Measurements from ENCODE around the gene IRF6. TPM values are rescaled to one million over a fixed set of nuclear protein-coding genes. Genes with fewer than 3 reads are reported as not detected.
A peak's percentile ranks its signal among the peaks of the same experiment; 100 is the strongest.

Gene IRF6
- total RNA-seq, 2 experiments from 2014 or later: not detected

DNA sequence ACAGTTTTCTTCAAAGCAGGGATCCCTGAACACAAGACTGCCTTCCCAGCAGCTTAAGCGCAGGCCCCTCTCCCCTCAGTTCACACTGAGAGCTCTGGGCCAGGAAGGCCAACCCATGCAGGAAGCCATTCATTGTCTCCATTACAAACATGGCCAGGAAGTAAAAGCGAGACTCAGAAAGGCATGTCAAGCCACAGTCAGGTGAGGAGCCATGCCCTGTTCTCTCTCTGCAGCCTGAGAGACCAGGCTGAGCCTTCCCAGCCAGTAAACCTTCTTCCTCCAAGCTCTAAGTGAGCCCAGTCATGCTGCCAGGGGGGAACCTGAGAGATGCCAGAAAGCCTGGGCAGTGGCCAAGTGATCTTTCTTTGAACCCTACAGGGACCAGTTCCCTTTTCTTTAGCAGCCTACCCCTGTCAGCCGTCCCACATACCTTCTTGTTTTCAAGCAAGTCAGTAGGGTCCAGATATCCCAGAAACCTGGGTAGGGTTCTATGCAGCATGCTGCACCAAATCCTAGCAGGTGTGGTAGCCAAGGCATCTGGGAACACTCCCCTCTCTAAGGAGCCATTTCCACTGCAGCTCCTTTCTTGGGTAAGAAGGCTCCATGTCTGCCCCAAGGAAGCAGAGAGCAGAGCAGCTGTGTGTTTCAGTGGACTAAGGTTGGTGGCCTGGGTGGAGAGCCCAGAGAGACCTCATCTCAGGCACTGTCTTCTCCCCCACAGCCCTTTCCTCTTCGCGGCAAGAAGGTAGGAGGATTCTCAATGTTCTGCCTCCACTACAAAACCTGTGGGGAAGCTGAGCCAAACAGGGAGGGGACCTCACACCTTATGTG, 49.1 kb downstream of the IRF6 start:
- no TSS peak for BruUV-seq (replicated peaks)

DNA sequence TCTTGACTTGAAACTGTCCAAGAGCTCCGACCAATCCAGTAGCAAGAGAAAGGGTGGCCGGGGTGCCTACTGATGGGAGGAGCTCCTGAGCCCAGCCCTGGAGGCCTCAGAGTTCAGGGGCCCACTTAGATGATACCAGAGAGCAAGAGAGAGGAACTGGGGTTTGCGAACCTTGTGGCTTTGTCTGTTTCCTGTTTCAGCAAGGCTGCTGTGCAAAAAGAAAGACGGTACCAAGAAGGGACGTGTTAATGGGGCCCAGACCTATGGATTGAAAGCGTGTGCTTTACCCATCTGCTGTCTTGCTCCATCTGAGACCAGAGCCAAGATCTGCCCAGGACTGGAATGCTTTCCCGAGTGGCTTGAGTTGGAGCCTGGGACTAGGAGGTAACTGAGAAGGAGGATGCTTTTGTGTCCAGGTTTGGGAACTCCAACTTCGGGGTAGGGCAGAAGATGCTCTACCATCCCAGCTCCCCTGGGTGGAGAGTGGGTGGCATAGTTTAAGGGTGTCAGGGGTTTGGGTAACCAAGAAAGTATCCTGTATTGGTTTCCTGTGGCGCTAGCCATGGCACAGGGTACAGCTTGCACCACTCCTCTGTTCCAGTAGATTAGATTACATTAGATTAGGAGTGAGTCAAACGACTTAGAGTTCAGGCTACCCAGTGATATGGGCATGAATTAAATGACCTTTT, 49.9 kb downstream of the IRF6 start, which contains the start of gene TRAF3IP3:
Gene TRAF3IP3, plus strand, starts transcription at position 128 of the 689 bp plus-strand sequence. CDS start 3,987 bp downstream, outside the sequence.
- Histone ChIP-seq H3K9me2 (ENCODE audit: insufficient read depth, low read length) (no peaks in the 10 kb centered on the region), H3K36me3 (ENCODE audit: insufficient read depth, low read length) (peaks cover 20% of the 10 kb centered on the region), H3K4me2 (ENCODE audit: low read length) (peak within 1 kb of the TSS; percentile 75), H4K20me1 (ENCODE audit: insufficient read depth, low read length) (no peaks in the 10 kb centered on the region), H3K4me1 (ENCODE audit: insufficient read depth, low read length, poor library complexity, severe bottlenecking) (peaks cover 37% of the 10 kb centered on the region), H3K9me3 (ENCODE audit: low read length) (no peaks in the 10 kb centered on the region), H3K79me2 (ENCODE audit: insufficient read depth, low read depth, low read length) (peaks cover 9% of the 10 kb centered on the region; the same call in 1 of the 2 replicates), H3K27ac (ENCODE audit: low read depth, low read length, poor library complexity, severe bottlenecking) (peak within 1 kb of the TSS; percentile 74), H3K4me3 (ENCODE audit: low read depth, low read length, poor library complexity, severe bottlenecking) (peak within 1 kb of the TSS; percentile 69), H2AFZ (ENCODE audit: low read length) (peak within 1 kb of the TSS; percentile 96)
- POLR2A ChIA-PET: interaction anchor here (0.5 to 6.1 kb wide), 14 partner anchors 10 to 1972 kb away, joined by 3 to 50 read pairs (median 4); partner anchors contain the start of gene C1orf74
- CTCF ChIA-PET (ENCODE audit: unreplicated experiment): interaction anchor here (1.4 kb wide), 2 partner anchors 12 to 13 kb away, joined by 3 to 5 read pairs; no protein-coding TSS in a partner anchor
- DNase-seq (ENCODE audit: low spot score): peak; percentile 86
- TF ChIP-seq, protein P1, sequence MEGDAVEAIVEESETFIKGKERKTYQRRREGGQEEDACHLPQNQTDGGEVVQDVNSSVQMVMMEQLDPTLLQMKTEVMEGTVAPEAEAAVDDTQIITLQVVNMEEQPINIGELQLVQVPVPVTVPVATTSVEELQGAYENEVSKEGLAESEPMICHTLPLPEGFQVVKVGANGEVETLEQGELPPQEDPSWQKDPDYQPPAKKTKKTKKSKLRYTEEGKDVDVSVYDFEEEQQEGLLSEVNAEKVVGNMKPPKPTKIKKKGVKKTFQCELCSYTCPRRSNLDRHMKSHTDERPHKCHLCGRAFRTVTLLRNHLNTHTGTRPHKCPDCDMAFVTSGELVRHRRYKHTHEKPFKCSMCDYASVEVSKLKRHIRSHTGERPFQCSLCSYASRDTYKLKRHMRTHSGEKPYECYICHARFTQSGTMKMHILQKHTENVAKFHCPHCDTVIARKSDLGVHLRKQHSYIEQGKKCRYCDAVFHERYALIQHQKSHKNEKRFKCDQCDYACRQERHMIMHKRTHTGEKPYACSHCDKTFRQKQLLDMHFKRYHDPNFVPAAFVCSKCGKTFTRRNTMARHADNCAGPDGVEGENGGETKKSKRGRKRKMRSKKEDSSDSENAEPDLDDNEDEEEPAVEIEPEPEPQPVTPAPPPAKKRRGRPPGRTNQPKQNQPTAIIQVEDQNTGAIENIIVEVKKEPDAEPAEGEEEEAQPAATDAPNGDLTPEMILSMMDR (conservative IDR thresholded peaks at IDR 0.05; ENCODE audit: low read length): no peak
- no peak for TF ChIP-seq EZH2phosphoT487 (IDR thresholded peaks at IDR 0.05; ENCODE audit: borderline replicate concordance, low read depth, low read length)
- intact Hi-C loops (cut with micrococcal nuclease; ENCODE audit: unreplicated experiment): loop anchor here (1.0 to 10.0 kb wide), 3 partner anchors 28 to 579 kb away; partner anchors contain the start of genes C1orf74 and UTP25
- BruUV-seq (replicated peaks): TSS peak; percentile 86

More for the DNA sequence above, 49.1 kb downstream of the IRF6 start:
- intact Hi-C loops (cut with micrococcal nuclease; ENCODE audit: unreplicated experiment): loop anchor here (1.0 to 10.0 kb wide), 3 partner anchors 27 to 578 kb away; partner anchors contain the start of genes C1orf74 and UTP25
- Histone ChIP-seq H3K79me2 (ENCODE audit: insufficient read depth, low read depth, low read length) (peaks cover 9% of the 10 kb centered on the region; the same call in 1 of the 2 replicates), H2AFZ (ENCODE audit: low read length) (peak overlapping the region; percentile 96), H3K4me1 (ENCODE audit: insufficient read depth, low read length, poor library complexity, severe bottlenecking) (peaks cover 31% of the 10 kb centered on the region), H3K9me3 (ENCODE audit: low read length) (no peaks in the 10 kb centered on the region), H3K9me2 (ENCODE audit: insufficient read depth, low read length) (no peaks in the 10 kb centered on the region), H3K36me3 (ENCODE audit: insufficient read depth, low read length) (peaks cover 27% of the 10 kb centered on the region), H3K27ac (ENCODE audit: low read depth, low read length, poor library complexity, severe bottlenecking) (peak overlapping the region; percentile 74), H3K4me2 (ENCODE audit: low read length) (peak overlapping the region; percentile 75), H3K4me3 (ENCODE audit: low read depth, low read length, poor library complexity, severe bottlenecking) (peak overlapping the region; percentile 69), H4K20me1 (ENCODE audit: insufficient read depth, low read length) (no peaks in the 10 kb centered on the region)
- TF ChIP-seq EZH2phosphoT487 (IDR thresholded peaks at IDR 0.05; ENCODE audit: borderline replicate concordance, low read depth, low read length): no peak
- TF ChIP-seq, protein P1 (conservative IDR thresholded peaks at IDR 0.05; ENCODE audit: low read length): no peak
- DNase-seq (ENCODE audit: low spot score): peak; percentile 52
- CTCF ChIA-PET (ENCODE audit: unreplicated experiment): interaction anchor here (1.4 kb wide), 1 partner anchor 12 kb away, joined by 5 read pairs; no protein-coding TSS in a partner anchor
- POLR2A ChIA-PET: interaction anchor here (1.3 to 6.1 kb wide), 9 partner anchors 10 to 576 kb away, joined by 3 to 50 read pairs (median 11); partner anchors contain the start of gene C1orf74

All from OCI-LY7 (cell line).